ENCODE data around the gene SPG7.

Gene SPG7

DNA sequence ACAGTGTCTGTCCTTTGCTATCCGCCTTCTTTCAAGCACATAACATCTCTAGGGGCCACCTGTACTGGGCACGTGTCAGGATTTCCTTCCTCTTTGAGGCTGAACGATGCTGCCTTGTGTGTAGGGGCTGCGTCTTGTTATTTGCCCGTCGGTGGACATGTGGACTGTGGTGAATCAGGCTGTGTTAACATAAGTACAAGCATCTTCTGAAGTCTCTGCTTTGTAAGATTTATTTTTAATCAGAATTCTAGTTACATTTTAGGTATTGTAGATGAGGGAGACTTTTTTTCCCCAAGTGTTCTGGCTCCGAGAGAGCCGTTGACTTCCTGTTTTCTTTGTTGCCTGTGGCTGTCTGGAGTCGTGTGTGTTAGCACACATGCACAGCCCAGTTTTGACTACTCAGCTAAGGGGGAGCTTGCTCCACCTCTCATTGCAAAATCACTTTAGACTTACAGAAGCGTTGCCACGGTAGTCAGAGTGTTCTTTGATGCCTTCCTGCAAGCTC lies 26.1 kb downstream of the SPG7 start:
- H3K27me3 ChIP-seq (replicated peaks; ENCODE audit: insufficient read depth, low read length): no peaks in the 10 kb centered on the region
- H3K4me2 ChIP-seq (ENCODE audit: low read depth, low read length): no peak overlapping the region
- no peaks in the 10 kb centered on the region for H3F3A ChIP-seq (ENCODE audit: insufficient read depth, low read length)

DNA sequence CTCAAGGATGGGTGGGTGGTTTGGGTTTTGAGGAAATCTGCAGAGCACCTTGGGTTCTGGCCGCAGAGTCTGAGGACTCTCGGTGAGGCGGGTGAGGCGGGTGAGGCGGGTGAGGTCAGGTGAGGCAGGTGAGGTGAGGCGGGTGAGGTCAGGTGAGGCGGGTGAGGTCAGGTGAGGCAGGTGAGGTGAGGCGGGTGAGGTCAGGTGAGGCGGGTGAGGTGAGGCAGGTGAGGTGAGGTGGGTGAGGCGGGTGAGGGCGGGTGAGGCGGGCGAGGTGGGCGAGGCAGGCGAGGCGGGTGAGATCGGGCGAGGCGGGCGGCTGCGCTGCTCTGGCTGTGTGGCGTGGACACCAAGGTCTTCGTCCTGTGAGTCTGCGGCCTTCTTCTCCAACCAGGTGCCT lies 28.2 kb downstream of the SPG7 start:
- no peaks in the 10 kb centered on the region for H3K4me1 ChIP-seq (ENCODE audit: low read length)

More for the DNA sequence above, 26.1 kb downstream of the SPG7 start:
- TF ChIP-seq EZH2phosphoT487 (IDR thresholded peaks at IDR 0.05; ENCODE audit: low read length) (no peak), EZH2 (optimal IDR thresholded peaks at IDR 0.05; ENCODE audit: low read depth, low read length) (no peak)
- TF ChIP-seq, protein P1, sequence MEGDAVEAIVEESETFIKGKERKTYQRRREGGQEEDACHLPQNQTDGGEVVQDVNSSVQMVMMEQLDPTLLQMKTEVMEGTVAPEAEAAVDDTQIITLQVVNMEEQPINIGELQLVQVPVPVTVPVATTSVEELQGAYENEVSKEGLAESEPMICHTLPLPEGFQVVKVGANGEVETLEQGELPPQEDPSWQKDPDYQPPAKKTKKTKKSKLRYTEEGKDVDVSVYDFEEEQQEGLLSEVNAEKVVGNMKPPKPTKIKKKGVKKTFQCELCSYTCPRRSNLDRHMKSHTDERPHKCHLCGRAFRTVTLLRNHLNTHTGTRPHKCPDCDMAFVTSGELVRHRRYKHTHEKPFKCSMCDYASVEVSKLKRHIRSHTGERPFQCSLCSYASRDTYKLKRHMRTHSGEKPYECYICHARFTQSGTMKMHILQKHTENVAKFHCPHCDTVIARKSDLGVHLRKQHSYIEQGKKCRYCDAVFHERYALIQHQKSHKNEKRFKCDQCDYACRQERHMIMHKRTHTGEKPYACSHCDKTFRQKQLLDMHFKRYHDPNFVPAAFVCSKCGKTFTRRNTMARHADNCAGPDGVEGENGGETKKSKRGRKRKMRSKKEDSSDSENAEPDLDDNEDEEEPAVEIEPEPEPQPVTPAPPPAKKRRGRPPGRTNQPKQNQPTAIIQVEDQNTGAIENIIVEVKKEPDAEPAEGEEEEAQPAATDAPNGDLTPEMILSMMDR (IDR thresholded peaks at IDR 0.05; ENCODE audit: low read length): no peak
- Histone ChIP-seq H3K27ac (ENCODE audit: low read length) (no peak overlapping the region), H2AFZ (ENCODE audit: low read length) (no peak overlapping the region), H3K9me2 (replicated peaks; ENCODE audit: insufficient read depth, low read length) (no peaks in the 10 kb centered on the region), H3K36me3 (replicated peaks; ENCODE audit: insufficient read depth, low read length) (no peaks in the 10 kb centered on the region), H3K9me3 (replicated peaks; ENCODE audit: insufficient read depth, low read length) (no peaks in the 10 kb centered on the region), H3K79me2 (ENCODE audit: low read length) (no peaks in the 10 kb centered on the region), H3K4me1 (ENCODE audit: low read length) (no peaks in the 10 kb centered on the region), H3K9ac (ENCODE audit: low read length) (no peak overlapping the region), H3K4me3 (ENCODE audit: low read length) (no peak overlapping the region), H4K20me1 (ENCODE audit: insufficient read depth, low read length) (no peaks in the 10 kb centered on the region)
- DNase-seq: no peak

DNA sequence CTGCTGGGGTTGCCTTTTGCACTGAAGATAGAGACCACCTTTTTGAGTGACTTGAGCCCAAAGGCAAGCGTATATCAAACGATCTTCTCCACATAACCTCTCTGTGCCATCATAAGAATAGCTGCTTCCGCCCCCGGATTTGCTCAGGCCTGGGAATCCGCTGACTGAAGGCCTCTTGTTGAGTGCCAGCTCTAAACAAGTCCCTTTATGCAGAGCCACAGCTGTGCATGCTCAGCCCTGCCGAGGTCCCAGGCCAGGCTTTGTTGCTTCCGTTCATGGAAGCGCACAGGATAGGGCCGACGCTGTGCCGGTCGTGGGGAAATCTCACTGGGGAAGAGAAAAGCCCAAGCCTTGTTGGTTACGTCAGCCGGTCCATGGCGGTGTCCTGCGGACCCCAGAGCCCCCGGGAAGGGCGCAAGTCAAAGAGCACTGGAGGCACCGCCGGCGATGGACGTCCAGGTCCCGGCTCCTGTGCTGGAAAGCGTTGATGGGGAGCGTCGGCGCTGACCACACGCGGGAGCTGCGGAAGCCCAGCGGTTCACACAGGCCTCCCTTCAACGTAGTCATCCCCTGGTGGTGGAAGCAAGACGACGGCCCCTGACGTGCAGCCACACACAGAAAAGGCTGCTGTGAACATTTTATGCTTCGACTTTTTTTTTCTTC lies 28.8 kb downstream of the SPG7 start:
- Histone ChIP-seq H3K36me3 (replicated peaks; ENCODE audit: insufficient read depth, low read length) (no peaks in the 10 kb centered on the region), H4K20me1 (ENCODE audit: insufficient read depth, low read length) (no peaks in the 10 kb centered on the region), H2AFZ (ENCODE audit: low read length) (no peak overlapping the region), H3K4me2 (ENCODE audit: low read depth, low read length) (no peak overlapping the region), H3K9ac (ENCODE audit: low read length) (no peak overlapping the region), H3K9me2 (replicated peaks; ENCODE audit: insufficient read depth, low read length) (no peaks in the 10 kb centered on the region), H3F3A (ENCODE audit: insufficient read depth, low read length) (no peaks in the 10 kb centered on the region), H3K9me3 (replicated peaks; ENCODE audit: insufficient read depth, low read length) (no peaks in the 10 kb centered on the region), H3K79me2 (ENCODE audit: low read length) (no peaks in the 10 kb centered on the region), H3K4me1 (ENCODE audit: low read length) (no peaks in the 10 kb centered on the region), H3K27ac (ENCODE audit: low read length) (no peak overlapping the region), H3K27me3 (replicated peaks; ENCODE audit: insufficient read depth, low read length) (no peaks in the 10 kb centered on the region), H3K4me3 (ENCODE audit: low read length) (no peak overlapping the region)
- no peak for TF ChIP-seq EZH2phosphoT487 (IDR thresholded peaks at IDR 0.05; ENCODE audit: low read length)
- TF ChIP-seq, protein P1 (IDR thresholded peaks at IDR 0.05; ENCODE audit: low read length): no peak
- TF ChIP-seq EZH2 (optimal IDR thresholded peaks at IDR 0.05; ENCODE audit: low read depth, low read length): no peak
- no peak for DNase-seq

More for the DNA sequence above, 28.2 kb downstream of the SPG7 start:
- H3K4me3 ChIP-seq (ENCODE audit: low read length): no peak overlapping the region
- H3K9me2 ChIP-seq (replicated peaks; ENCODE audit: insufficient read depth, low read length): no peaks in the 10 kb centered on the region
- H3K4me2 ChIP-seq (ENCODE audit: low read depth, low read length): no peak overlapping the region
- H3F3A ChIP-seq (ENCODE audit: insufficient read depth, low read length): no peaks in the 10 kb centered on the region
- H3K27ac ChIP-seq (ENCODE audit: low read length): no peak overlapping the region
- no peaks in the 10 kb centered on the region for H4K20me1 ChIP-seq (ENCODE audit: insufficient read depth, low read length)
- no peak for DNase-seq
- H3K9me3 ChIP-seq (replicated peaks; ENCODE audit: insufficient read depth, low read length): no peaks in the 10 kb centered on the region
- H3K79me2 ChIP-seq (ENCODE audit: low read length): no peaks in the 10 kb centered on the region
- H3K36me3 ChIP-seq (replicated peaks; ENCODE audit: insufficient read depth, low read length): no peaks in the 10 kb centered on the region
- H3K27me3 ChIP-seq (replicated peaks; ENCODE audit: insufficient read depth, low read length): no peaks in the 10 kb centered on the region
- no peak overlapping the region for H3K9ac ChIP-seq (ENCODE audit: low read length)
- TF ChIP-seq, protein P1 (IDR thresholded peaks at IDR 0.05; ENCODE audit: low read length): no peak
- no peak for TF ChIP-seq EZH2 (optimal IDR thresholded peaks at IDR 0.05; ENCODE audit: low read depth, low read length)
- TF ChIP-seq EZH2phosphoT487 (IDR thresholded peaks at IDR 0.05; ENCODE audit: low read length): no peak
- H2AFZ ChIP-seq (ENCODE audit: low read length): no peak overlapping the region

Measured in MM.1S (cell line).